Measurements from ENCODE around the gene TKFC.

DNA sequence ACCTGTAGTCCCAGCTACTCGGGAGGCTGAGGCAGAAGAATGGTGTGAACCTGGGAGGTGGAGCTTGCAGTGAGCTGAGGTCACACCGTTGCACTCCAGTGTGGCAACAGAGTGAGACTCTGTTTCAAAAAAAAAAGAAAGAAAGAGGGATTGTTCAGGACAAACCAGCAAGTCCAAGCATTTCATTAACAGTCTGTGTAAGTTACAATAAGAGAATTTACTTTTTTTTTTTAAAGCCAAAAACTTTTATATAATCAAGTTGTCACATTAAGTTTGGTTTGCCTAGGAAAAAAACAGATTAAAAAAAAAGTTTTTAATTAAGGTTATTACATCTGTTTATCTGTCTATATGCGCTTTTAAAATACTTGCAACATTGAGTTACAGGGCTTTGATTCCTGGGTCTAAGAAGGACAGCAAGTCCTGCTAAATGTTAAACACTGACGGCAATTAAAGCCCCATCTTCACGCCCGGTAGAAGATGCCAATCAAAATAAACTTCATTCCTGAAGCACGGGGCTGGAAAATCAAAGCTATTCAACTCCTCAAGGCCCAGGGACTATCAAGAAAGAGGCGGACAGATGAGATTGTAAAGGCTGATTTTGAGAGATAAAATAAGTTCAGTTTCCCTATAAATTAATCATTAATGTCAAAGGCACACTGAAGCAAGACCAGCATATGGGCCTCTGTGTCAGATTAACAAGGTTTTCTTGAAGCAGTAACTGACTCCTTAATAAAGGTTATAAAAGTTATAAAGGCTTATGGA lies 39.8 kb downstream of the TKFC start:
- TF ChIP-seq EP300 (IDR thresholded peaks at IDR 0.05; ENCODE audit: low read depth) (no peak), POLR2AphosphoS5 (IDR thresholded peaks at IDR 0.05) (no peak)
